GM19324 (cell line): Measurements from ENCODE around the gene KIAA1671.

Experiments used
- ATAC-seq: cut with Tn5 transposase; IDR thresholded peaks from one replicate; pipeline ENCODE4 v1.9.1; 2021; ENCODE audit warnings: mild to moderate bottlenecking, moderate library complexity; ENCODE audit not compliant: unreplicated experiment, low FRiP score

Gene KIAA1671

GRCh38 chr22:25007444-25008106, 55.1 kb downstream of the KIAA1671 start:
- no peak for ATAC-seq

- ATAC-seq: no peak
These were observed 56.1 kb downstream of the KIAA1671 start for GRCh38 chr22:25008666-25009065.

- ATAC-seq: no peak
These were observed 60.2 kb downstream of the KIAA1671 start for GRCh38 chr22:25012741-25013143.

- no peak for ATAC-seq
These were observed 61.1 kb downstream of the KIAA1671 start for GRCh38 chr22:25013607-25014006.

GRCh38 chr22:25014896-25015755, 62.6 kb downstream of the KIAA1671 start:
- ATAC-seq: no peak

GRCh38 chr22:25016311-25016710, 63.8 kb downstream of the KIAA1671 start:
- ATAC-seq: no peak

- no peak for ATAC-seq
These were observed 65.5 kb downstream of the KIAA1671 start for GRCh38 chr22:25018009-25018408.

- no peak for ATAC-seq
These were observed 67.1 kb downstream of the KIAA1671 start for GRCh38 chr22:25019427-25020184.

- ATAC-seq: no peak
These were observed 68.9 kb downstream of the KIAA1671 start for GRCh38 chr22:25021409-25021808.

- no peak for ATAC-seq
These were observed 69.6 kb downstream of the KIAA1671 start for GRCh38 chr22:25021976-25022711.

GRCh38 chr22:25023879-25024278, 71.4 kb downstream of the KIAA1671 start:
- no peak for ATAC-seq

- no peak for ATAC-seq
These were observed 72.4 kb downstream of the KIAA1671 start for GRCh38 chr22:25024895-25025294.

- no peak for ATAC-seq
These were observed 73.2 kb downstream of the KIAA1671 start for GRCh38 chr22:25025491-25026400.

- ATAC-seq: no peak
These were observed 74.8 kb downstream of the KIAA1671 start for GRCh38 chr22:25027043-25027906.

GRCh38 chr22:25027959-25028840, 75.7 kb downstream of the KIAA1671 start:
- no peak for ATAC-seq

GRCh38 chr22:25028841-25029141, 76.3 kb downstream of the KIAA1671 start:
- ATAC-seq: no peak

GRCh38 chr22:25029181-25029580, 76.7 kb downstream of the KIAA1671 start:
- no peak for ATAC-seq

- ATAC-seq: no peak
These were observed 78.1 kb downstream of the KIAA1671 start for GRCh38 chr22:25030636-25031035.
